Cardiac fibroblast (primary cell): Measurements from ENCODE around the gene PFN3.
A peak's percentile ranks its signal among the peaks of the same experiment; 100 is the strongest.
"Not testable (repeated sequence)": the region's sequence is repeated elsewhere in the genome, so short reads cannot be mapped to it uniquely, and the experiment has no call there.

Experiments
- DNase-seq, 2 donors: peaks; one replicate each; pipeline versions ENCODE4 v3.0.0 to v3.0.0-alpha.2; 2010; ENCODE audit warnings: low read depth in 2 of 2
- H3K4me3 ChIP-seq, 2 donors: replicated peaks in 1 of 2; 1 replicate in 1 of 2; 2 replicates in 1 of 2; pipeline ENCODE4 v1.5.1; 2011; ENCODE audit warnings: low read depth in 2 of 2, low read length in 2 of 2, mild to moderate bottlenecking in 2 of 2, moderate library complexity in 1 of 2
- TF ChIP-seq, protein P1 (sequence below): IDR thresholded peaks from one replicate; pipeline ENCODE4 v1.5.1; 2011; ENCODE audit warnings: low read depth, mild to moderate bottlenecking, low read length, inconsistent platforms

PFN3 gene

DNA sequence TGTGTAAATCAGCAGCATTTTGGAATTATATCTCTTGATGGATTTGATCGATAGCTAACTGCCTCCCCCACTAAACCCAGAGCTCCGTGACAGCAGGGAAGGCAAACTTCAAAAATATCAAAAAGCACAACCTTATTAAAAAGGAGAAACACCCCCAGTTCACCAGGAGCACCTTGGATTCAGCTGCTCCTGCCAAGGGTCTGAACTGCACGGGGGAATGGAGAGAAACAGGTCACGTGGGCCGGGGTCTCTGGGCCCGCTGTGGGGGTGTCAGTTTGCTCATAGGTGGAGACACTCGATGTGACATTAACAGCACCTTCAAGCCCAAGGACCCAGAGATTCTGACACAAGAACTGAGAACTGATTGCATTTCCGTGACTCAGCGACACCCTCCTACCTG lies 17.3 kb downstream of the PFN3 start:
- no peak for DNase-seq
- no peak overlapping the region for H3K4me3 ChIP-seq
- TF ChIP-seq, protein P1, sequence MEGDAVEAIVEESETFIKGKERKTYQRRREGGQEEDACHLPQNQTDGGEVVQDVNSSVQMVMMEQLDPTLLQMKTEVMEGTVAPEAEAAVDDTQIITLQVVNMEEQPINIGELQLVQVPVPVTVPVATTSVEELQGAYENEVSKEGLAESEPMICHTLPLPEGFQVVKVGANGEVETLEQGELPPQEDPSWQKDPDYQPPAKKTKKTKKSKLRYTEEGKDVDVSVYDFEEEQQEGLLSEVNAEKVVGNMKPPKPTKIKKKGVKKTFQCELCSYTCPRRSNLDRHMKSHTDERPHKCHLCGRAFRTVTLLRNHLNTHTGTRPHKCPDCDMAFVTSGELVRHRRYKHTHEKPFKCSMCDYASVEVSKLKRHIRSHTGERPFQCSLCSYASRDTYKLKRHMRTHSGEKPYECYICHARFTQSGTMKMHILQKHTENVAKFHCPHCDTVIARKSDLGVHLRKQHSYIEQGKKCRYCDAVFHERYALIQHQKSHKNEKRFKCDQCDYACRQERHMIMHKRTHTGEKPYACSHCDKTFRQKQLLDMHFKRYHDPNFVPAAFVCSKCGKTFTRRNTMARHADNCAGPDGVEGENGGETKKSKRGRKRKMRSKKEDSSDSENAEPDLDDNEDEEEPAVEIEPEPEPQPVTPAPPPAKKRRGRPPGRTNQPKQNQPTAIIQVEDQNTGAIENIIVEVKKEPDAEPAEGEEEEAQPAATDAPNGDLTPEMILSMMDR = no peak

DNA sequence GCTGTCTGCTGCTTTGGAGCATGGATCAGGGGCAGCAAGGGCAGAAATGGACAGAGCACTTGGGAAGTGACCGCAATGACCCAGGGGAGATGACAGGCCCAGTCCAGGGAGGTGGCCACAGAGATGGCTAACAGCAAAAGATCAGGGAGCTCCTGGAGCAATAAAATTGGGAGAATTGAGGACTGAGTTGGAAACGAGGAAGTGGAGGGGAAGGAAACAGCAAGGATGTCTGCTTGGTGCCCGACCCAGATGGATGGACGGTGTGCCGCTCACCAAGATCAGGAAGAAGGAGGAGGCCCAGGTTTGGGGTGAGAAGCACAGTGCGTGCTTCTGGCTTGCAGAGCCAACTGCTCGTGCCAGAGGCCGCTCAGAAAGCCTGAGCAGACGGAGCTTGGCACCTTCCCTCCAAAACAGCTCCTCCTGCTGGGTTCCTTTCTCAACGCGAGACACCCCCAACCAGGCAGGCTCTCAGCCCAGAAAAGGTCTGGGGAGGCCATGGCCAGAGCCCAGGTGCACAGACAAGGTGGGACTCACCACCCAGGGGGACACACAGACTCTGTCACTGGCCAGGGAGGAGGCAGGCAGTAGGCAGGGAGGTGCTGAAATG lies 17.9 kb downstream of the PFN3 start:
- TF ChIP-seq, protein P1 = no peak
- H3K4me3 ChIP-seq = no peak overlapping the region
- peak; percentile 11 to 65 for DNase-seq

DNA sequence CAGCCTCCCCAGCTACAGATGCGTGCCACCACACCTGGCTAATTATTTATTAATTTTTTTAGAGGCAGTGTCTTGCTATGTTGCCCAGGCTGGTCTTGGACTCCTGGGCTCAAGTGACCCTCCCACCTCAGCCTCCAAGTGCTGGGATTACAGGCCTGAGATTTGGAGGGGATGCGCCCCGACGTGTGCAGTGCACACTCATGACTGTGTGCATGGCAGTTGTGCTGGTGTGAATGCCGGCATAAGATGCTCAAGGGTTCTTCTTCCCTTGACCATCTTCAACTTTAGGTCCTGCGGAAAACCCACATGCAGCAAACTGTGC lies 19.7 kb downstream of the PFN3 start:
- TF ChIP-seq, protein P1 = no peak
- no peak overlapping the region for H3K4me3 ChIP-seq
- no peak for DNase-seq

DNA sequence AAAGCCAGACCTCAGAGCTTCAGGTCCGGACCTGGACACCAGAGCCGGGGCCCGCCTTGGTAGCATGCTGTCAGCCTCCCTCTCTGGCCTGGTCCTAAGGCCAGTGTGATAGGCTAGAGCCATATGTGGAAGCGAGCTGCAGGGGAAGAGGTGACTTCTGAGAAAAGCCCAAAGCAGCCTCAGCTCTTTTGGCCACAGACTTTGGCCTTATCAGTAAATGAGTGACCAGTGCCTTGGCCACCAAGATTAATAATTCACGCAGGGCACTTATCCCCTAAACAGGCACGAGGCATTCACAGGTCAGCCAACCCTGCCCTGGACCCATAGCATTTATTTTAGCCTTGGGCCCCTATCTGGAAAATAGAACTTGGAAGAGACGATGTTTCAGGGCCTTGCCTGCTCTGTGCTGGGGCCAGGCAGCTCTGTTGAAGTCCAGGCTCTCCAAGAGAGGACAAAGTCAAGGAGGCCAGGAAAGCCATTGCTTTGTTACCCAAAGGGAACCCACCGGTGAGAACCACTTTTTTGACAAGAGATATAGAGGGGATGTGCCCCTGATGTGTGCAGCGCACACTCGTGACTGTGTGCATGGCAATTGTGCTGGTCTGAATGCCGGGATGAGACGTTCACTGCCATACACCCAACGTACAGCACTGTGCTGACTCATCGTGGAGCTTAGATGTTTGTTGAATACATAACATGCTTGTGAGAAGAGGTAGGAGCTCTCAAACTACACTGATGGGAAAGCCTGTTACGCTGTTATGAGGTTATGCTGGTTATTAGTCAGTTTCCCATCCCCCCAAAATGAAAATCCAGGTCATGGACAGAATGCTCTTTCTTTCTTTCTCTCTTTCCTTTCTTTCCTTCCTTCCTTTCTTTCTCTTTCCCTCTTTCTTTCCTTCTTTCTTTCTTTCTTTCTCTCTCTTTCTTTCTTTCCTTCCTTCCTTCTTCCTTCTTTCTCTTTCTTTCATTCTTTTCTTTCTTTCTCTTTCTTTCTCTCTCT lies 21.3 kb downstream of the PFN3 start:
- no peak overlapping the region for H3K4me3 ChIP-seq
- DNase-seq = peak; percentile 55 to 87
- TF ChIP-seq, protein P1 = no peak

DNA sequence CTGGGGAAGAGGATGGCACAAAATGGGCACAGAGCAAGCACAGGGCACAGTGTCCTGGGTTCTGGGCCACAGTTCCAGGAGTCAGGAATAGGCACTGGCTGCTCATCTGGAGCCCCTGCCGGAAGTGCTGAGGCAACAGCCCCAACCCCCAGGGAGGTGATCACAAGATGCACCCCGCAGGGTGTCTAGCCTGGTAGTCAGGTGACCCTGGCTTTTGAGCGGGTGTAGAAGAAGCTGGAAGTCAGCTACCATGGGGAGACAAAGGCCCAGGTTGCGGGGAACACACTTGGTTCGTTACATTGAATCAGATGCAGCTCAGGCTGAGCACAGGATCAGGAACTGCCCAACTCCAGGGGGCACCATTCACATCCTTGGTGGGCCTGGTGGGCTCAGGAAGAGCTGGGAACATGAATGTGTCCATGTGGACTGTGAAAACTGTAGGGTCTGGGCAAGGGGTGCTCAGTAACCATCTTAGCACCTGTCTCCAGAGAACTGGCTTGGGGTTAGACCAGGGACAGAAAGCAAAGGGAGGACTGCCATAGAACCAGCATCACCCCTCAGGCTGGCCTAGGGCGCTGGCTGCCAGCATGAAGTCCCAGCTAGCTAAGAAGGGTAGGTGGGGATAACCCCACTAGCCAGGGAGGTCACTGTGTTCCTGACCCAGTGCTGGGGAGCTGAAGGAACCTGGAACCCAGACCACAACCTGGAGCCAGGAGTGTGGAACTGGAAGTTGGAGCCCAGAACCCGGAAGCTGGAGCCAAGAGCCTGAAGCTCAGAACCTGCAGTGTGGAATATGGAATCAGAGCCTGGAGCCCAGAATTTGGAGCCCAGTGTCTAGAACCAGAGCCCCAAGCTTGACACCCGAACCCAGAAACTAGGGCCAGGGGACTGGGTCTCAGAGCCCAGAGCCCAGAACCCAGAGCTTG lies 22.3 kb downstream of the PFN3 start:
- TF ChIP-seq, protein P1 = no peak
- H3K4me3 ChIP-seq = no peak overlapping the region
- DNase-seq = no peak

DNA sequence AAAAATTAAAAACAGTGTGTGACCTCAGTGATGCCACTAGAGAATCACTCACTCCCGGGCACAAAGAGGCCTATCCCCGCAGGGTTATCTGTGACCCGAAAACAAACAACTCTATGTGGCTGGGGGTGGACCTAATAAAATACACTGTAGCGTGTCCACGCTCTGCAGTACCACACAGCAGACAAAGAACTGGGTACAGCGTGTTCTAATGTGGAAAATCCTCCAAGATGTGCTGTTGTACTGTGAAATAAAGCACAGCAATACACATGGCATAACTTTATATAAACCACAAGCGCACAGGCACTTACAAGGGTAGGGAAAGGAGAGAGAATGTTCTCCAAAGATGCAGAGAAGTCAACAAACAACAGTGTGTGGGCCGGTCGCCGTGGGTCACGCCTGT lies 24.4 kb downstream of the PFN3 start:
- DNase-seq = no peak
- no peak overlapping the region for H3K4me3 ChIP-seq
- TF ChIP-seq, protein P1 = no peak

DNA sequence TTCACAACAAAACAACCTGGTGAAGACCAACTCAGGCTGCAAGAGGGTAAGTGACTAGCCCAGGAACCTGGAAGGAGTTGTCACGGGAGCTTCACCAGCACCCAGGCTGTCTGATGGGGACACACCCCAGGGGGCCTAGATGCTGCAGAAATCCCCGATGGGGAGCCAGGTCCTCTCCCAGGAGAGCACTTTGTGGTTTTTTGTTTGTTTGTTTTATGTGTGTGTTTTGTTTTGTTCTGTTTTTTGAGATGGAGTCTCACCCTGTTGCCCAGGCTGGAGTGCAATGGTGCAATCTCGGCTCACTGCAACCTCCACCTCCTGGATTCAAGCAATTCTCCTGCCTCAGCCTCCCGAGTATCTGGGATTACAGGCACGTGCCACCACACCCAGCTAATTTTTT lies 24.9 kb downstream of the PFN3 start:
- H3K4me3 ChIP-seq, DNase-seq: not testable (repeated sequence)
